SU-DHL-6 (cell line): ENCODE measurements around the gene ATG9B.

ENCODE experiments used
- H2AFZ ChIP-seq: fragments of 200-600 bp; sonication (generic); 2 replicates; pipeline ENCODE4 v1.6.1; 2014; ENCODE audit warnings: low read depth, mild to moderate bottlenecking, moderate library complexity, mixed read lengths, antibody characterized with exemption, low read length; ENCODE audit not compliant: severe bottlenecking
- H3F3A ChIP-seq: fragments of 200-600 bp; shearing (Covaris generic); 2 replicates; pipeline ENCODE4 v1.6.0; 2016; ENCODE audit warnings: antibody characterized with exemption, mild to moderate bottlenecking; ENCODE audit not compliant: insufficient read depth
- H3K27ac ChIP-seq: fragments of 200-600 bp; sonication (generic); 2 replicates; pipeline ENCODE4 v1.5.1; 2016; ENCODE audit warnings: low read depth, mild to moderate bottlenecking, low read length, moderate library complexity, mixed read lengths
- H3K27me3 ChIP-seq: fragments of 200-600 bp; sonication (generic), shearing (Covaris generic); 2 replicates; pipeline ENCODE4 v1.6.0; 2014; ENCODE audit warnings: mild to moderate bottlenecking, low read length
- H3K36me3 ChIP-seq: fragments of 200-600 bp; sonication (generic); 2 replicates; pipeline ENCODE4 v1.6.1; 2014; ENCODE audit warnings: mild to moderate bottlenecking, low read length, mixed read lengths
- H3K4me2 ChIP-seq: fragments of 300-600, 200-600 bp; shearing (Covaris generic), sonication (generic); 2 replicates; pipeline ENCODE4 v1.6.0; 2014; ENCODE audit warnings: low read length, low read depth, mild to moderate bottlenecking; ENCODE audit not compliant: poor library complexity, severe bottlenecking
- H3K4me3 ChIP-seq: fragments of 200-600 bp; sonication (generic); 2 replicates; pipeline ENCODE4 v1.5.1; 2014; ENCODE audit warnings: antibody characterized with exemption, low read length, mild to moderate bottlenecking, mixed read lengths; ENCODE audit not compliant: insufficient read depth, poor library complexity, severe bottlenecking
- H3K79me2 ChIP-seq: fragments of 200-600 bp; sonication (generic); 2 replicates; pipeline ENCODE4 v1.6.1; 2014; ENCODE audit warnings: mild to moderate bottlenecking, low read length, moderate library complexity; ENCODE audit not compliant: insufficient read depth
- H3K9ac ChIP-seq: fragments of 200-600 bp; sonication (generic); 2 replicates; pipeline ENCODE4 v1.7.0; 2014; ENCODE audit warnings: mild to moderate bottlenecking, low read length
- H3K9me2 ChIP-seq: fragments of 200-600 bp; sonication (generic); replicated peaks from 2 replicates; pipeline ENCODE4 v1.6.1; 2014; ENCODE audit warnings: low read length; ENCODE audit not compliant: insufficient read depth
- H3K9me3 ChIP-seq: fragments of 200-600 bp; sonication (generic); 2 replicates; pipeline ENCODE4 v1.6.1; 2014; ENCODE audit warnings: low read length, mixed read lengths; ENCODE audit not compliant: insufficient read depth
- H4K20me1 ChIP-seq: fragments of 200-600 bp; sonication (generic); 2 replicates; pipeline ENCODE4 v1.6.1; 2014; ENCODE audit warnings: low read depth, mild to moderate bottlenecking, antibody characterized with exemption, low read length, moderate library complexity, mixed read lengths
- CTCF ChIP-seq: fragments of 200-600 bp; sonication (generic); IDR thresholded peaks from one replicate; pipeline ENCODE4 v1.5.1; 2017; ENCODE audit warnings: antibody characterized with exemption, mild to moderate bottlenecking, low read length, moderate library complexity; ENCODE audit not compliant: insufficient read depth, poor library complexity, severe bottlenecking
- EZH2phosphoT487 ChIP-seq: fragments of 200-600 bp; sonication (generic), shearing (Covaris generic); conservative IDR thresholded peaks from 2 replicates; pipeline ENCODE4 v1.6.1; 2018; ENCODE audit warnings: mild to moderate bottlenecking, antibody characterized with exemption, low read length, moderate library complexity, mixed read lengths

ATG9B gene

GRCh38 chr7:151059367-151060112 is 35.2 kb upstream of the ATG9B start, which contains the start of gene SLC4A2:
TSS of gene SLC4A2 (plus strand) at chr7:151059589. CDS start at chr7:151061988, 2,399 bp downstream.
- H2AFZ ChIP-seq, result peak within 1 kb of the TSS; percentile 86

GRCh38 chr7:151058781-151059366 is 34.6 kb upstream of the ATG9B start:
- Histone ChIP-seq H3K9me2 (no peaks in the 10 kb centered on the region), H3K4me2 (peak overlapping the region; percentile 84), H2AFZ (peak overlapping the region; percentile 35), H3K9me3 (no peaks in the 10 kb centered on the region), H3K27ac (peak overlapping the region; percentile 82), H3K9ac (peak overlapping the region; percentile 77), H3K4me3 (peak overlapping the region; percentile 86), H3K79me2 (peaks cover 27% of the 10 kb centered on the region), H3K36me3 (no peaks in the 10 kb centered on the region), H3F3A (peaks cover 8% of the 10 kb centered on the region), H4K20me1 (no peaks in the 10 kb centered on the region), H3K27me3 (no peaks in the 10 kb centered on the region)
- TF ChIP-seq EZH2phosphoT487, result no peak
- TF ChIP-seq CTCF, result no peak

More at GRCh38 chr7:151059367-151060112, 35.2 kb upstream of the ATG9B start, which contains the start of gene SLC4A2:
- Histone ChIP-seq H4K20me1 (no peaks in the 10 kb centered on the region), H3F3A (peaks cover 8% of the 10 kb centered on the region), H3K36me3 (no peaks in the 10 kb centered on the region), H3K9ac (peak within 1 kb of the TSS; percentile 77), H3K4me2 (peak within 1 kb of the TSS; percentile 84), H3K27ac (peak within 1 kb of the TSS; percentile 82), H3K27me3 (no peaks in the 10 kb centered on the region), H3K4me3 (peak within 1 kb of the TSS; percentile 86), H3K79me2 (peaks cover 27% of the 10 kb centered on the region), H3K9me2 (no peaks in the 10 kb centered on the region), H3K9me3 (no peaks in the 10 kb centered on the region)
- TF ChIP-seq EZH2phosphoT487 (no peak), CTCF (peak; percentile 31)

GRCh38 chr7:151057989-151058780 is 33.9 kb upstream of the ATG9B start:
- Histone ChIP-seq H3K4me2 (peak overlapping the region; percentile 84), H3K4me3 (peak overlapping the region; percentile 86), H3K27ac (peak overlapping the region; percentile 82), H3K36me3 (no peaks in the 10 kb centered on the region), H3K27me3 (no peaks in the 10 kb centered on the region), H4K20me1 (no peaks in the 10 kb centered on the region), H3K9ac (peak overlapping the region; percentile 77), H3F3A (peaks cover 8% of the 10 kb centered on the region), H2AFZ (peak overlapping the region; percentile 35), H3K79me2 (peaks cover 27% of the 10 kb centered on the region), H3K9me2 (no peaks in the 10 kb centered on the region), H3K9me3 (no peaks in the 10 kb centered on the region)
- no peak for TF ChIP-seq CTCF
- TF ChIP-seq EZH2phosphoT487, result no peak
